Spleen (tissue), 7 donors: Measurements from ENCODE around the gene SLC22A2.

Experiments
- POLR2A ChIP-seq, 3 donors: fragments of 450-650 bp; IDR thresholded peaks; one replicate each; pipeline ENCODE4 v1.5.1; 2017; ENCODE audit warnings: antibody characterized with exemption in 3 of 3, mild to moderate bottlenecking in 1 of 3
- TF ChIP-seq, protein P1 (sequence below), 11 experiments: fragments of 200-600 bp in 7 of 11; fragments of 450-650 bp in 4 of 11; sonication (generic) in 4 of 11; IDR thresholded peaks in 8 of 11; conservative IDR thresholded peaks in 3 of 11; 1 replicate in 7 of 11; 2 replicates in 4 of 11; pipeline versions ENCODE4 v1.4.0 to v1.8.0; 2016 to 2021; ENCODE audit warnings: antibody characterized with exemption in 11 of 11, inconsistent platforms in 4 of 11, mild to moderate bottlenecking in 1 of 11
- donor health status: DM: no; HTN: no; CAD: no; lungs with moderate emphysema.
- donor health status: DM: no; HTN: no; CAD: no.
- donor health status: DM: no; HTN: no; CAD: no.

DNA sequence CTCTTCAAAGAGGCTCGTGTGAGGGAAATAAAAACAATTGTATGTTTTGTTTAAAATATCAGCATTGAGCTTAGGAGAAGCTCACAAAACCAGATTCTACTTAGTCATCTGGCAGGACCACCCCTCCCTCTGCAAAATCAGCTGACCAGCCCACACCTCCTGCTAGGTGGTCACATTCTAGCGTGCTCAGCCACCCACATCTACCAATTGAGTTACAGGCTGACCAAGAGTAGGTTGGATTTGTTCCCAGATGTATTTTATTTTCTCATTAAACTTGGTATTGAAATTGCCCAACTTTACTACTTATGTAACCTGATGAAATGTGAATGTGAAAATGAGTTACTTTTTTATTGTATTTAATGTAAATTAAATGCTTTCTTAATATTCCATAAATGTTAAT, 56.2 kb downstream of the SLC22A2 start:
- TF ChIP-seq, protein P1, sequence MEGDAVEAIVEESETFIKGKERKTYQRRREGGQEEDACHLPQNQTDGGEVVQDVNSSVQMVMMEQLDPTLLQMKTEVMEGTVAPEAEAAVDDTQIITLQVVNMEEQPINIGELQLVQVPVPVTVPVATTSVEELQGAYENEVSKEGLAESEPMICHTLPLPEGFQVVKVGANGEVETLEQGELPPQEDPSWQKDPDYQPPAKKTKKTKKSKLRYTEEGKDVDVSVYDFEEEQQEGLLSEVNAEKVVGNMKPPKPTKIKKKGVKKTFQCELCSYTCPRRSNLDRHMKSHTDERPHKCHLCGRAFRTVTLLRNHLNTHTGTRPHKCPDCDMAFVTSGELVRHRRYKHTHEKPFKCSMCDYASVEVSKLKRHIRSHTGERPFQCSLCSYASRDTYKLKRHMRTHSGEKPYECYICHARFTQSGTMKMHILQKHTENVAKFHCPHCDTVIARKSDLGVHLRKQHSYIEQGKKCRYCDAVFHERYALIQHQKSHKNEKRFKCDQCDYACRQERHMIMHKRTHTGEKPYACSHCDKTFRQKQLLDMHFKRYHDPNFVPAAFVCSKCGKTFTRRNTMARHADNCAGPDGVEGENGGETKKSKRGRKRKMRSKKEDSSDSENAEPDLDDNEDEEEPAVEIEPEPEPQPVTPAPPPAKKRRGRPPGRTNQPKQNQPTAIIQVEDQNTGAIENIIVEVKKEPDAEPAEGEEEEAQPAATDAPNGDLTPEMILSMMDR (IDR thresholded peaks at IDR 0.05 in 8 of 11, conservative IDR thresholded peaks at IDR 0.05 in 3 of 11) = no peak
- TF ChIP-seq POLR2A (IDR thresholded peaks at IDR 0.05) = no peak
